Stomach (tissue), 9 donors: ENCODE data around the gene MTMR2. TPM values are rescaled to one million over a fixed set of nuclear protein-coding genes. Genes with fewer than 3 reads are reported as not detected.

Experiments used
- DNase-seq, 2 donors: peaks; one replicate each; pipeline versions ENCODE4 v3.0.0 to v3.0.0-alpha.2; 2013 to 2019
- H3K27ac ChIP-seq, 5 donors: fragments of 200-600 bp in 4 of 5; sonication (generic) in 4 of 5; one replicate each; pipeline ENCODE4 v1.5.1; 2013 to 2019; ENCODE audit warnings: mild to moderate bottlenecking in 1 of 5, moderate library complexity in 1 of 5
- H3K27me3 ChIP-seq, 3 donors: fragments of 200-600 bp; sonication (generic); one replicate each; pipeline ENCODE4 v1.5.1; 2017 to 2019; ENCODE audit warnings: mixed run types in 1 of 3
- H3K36me3 ChIP-seq, 4 donors: fragments of 200-600 bp; sonication (generic); 1 replicate in 3 of 4; 2 replicates in 1 of 4; pipeline ENCODE4 v1.5.1; 2016 to 2019
- H3K4me1 ChIP-seq, 4 donors: fragments of 200-600 bp; sonication (generic); one replicate each; pipeline ENCODE4 v1.5.1; 2016 to 2019
- H3K4me3 ChIP-seq, 4 donors: fragments of 200-600 bp; sonication (generic) in 3 of 4; one replicate each; pipeline ENCODE4 v1.5.1; 2016 to 2019; ENCODE audit warnings: mild to moderate bottlenecking in 1 of 4
- H3K9me3 ChIP-seq, 4 donors: fragments of 200-600 bp; sonication (generic); one replicate each; pipeline ENCODE4 v1.5.1; 2016 to 2019
- EP300 ChIP-seq: sonication (generic); formaldehyde crosslinking; IDR thresholded peaks from one replicate; pipeline ENCODE4 v1.6.1; 2017; ENCODE audit warnings: antibody characterized with exemption
- POLR2A ChIP-seq, 4 donors: fragments of 450-650 bp; IDR thresholded peaks; one replicate each; pipeline ENCODE4 v1.6.1; 2016; ENCODE audit warnings: antibody characterized with exemption in 4 of 4, control low read depth in 2 of 4, mild to moderate bottlenecking in 1 of 4, moderate library complexity in 1 of 4
- POLR2AphosphoS5 ChIP-seq, 3 donors: sonication (generic); formaldehyde crosslinking; IDR thresholded peaks; one replicate each; pipeline ENCODE4 v1.6.1; 2016; ENCODE audit warnings: antibody characterized with exemption in 3 of 3
- WGBS, 5 donors: extraction: QIAGEN DNeasy Blood & Tissue Kit in 3 of 5; methylation state at CpG; one replicate each; pipeline versions ENCODE4 v1.1.5 to v1.1.7; 2013 to 2018; 5-methylcytosine and 5-hydroxymethylcytosine counted together
- intact Hi-C: fragments of 100-400 bp; cut with DNase I; formaldehyde crosslinking; loops from one replicate; pipeline ENCODE4 v1.15.1; 2023; ENCODE audit warnings: low total_unique reads
- polyA plus RNA-seq, 3 donors: library from polyadenylated mRNA; stranded (reverse); fragments of 200-250 nt; gene quantifications; one replicate each; pipeline ENCODE4 v1.2.3, GENCODE V29; 2013
- total RNA-seq, 5 donors: library from RNA; depleted of rRNA; stranded (reverse); fragments of >200 nt; gene quantifications; one replicate each; pipeline versions ENCODE4 v1.1.0 to v1.2.3, GENCODE V29; 2014 to 2016
- TF ChIP-seq, protein P1 (sequence below), 7 experiments: fragments of 450-650 bp in 4 of 7; fragments of 200-600 bp in 3 of 7; sonication (generic) in 3 of 7; IDR thresholded peaks; one replicate each; pipeline ENCODE4 v1.5.1; 2016 to 2019; ENCODE audit warnings: antibody characterized with exemption in 7 of 7, control low read depth in 2 of 7, mild to moderate bottlenecking in 1 of 7
- donor health status: healthy with polysubstance abuse.
- donor health status: Bipolar disorder and iron deficiency.
- donor health status: healthy.

Gene MTMR2
- total and polyA plus RNA-seq, 8 donors: 4.9 to 201 (median 20.1) TPM

- Histone ChIP-seq H3K36me3 (no peaks in the 10 kb centered on the region), H3K27me3 (no peaks in the 10 kb centered on the region), H3K4me3 (no peak overlapping the region), H3K27ac (no peak overlapping the region), H3K4me1 (peaks cover 4 to 60% (median 35%) of the 10 kb centered on the region in 4 donors), H3K9me3 (no peaks in the 10 kb centered on the region)
- no peak for DNase-seq
- 89 to 97% (median 92%) methylated on average over 3 of the region's 3 CpGs for WGBS, 5 donors
- intact Hi-C loops: no loop called here
- TF ChIP-seq, protein P1, sequence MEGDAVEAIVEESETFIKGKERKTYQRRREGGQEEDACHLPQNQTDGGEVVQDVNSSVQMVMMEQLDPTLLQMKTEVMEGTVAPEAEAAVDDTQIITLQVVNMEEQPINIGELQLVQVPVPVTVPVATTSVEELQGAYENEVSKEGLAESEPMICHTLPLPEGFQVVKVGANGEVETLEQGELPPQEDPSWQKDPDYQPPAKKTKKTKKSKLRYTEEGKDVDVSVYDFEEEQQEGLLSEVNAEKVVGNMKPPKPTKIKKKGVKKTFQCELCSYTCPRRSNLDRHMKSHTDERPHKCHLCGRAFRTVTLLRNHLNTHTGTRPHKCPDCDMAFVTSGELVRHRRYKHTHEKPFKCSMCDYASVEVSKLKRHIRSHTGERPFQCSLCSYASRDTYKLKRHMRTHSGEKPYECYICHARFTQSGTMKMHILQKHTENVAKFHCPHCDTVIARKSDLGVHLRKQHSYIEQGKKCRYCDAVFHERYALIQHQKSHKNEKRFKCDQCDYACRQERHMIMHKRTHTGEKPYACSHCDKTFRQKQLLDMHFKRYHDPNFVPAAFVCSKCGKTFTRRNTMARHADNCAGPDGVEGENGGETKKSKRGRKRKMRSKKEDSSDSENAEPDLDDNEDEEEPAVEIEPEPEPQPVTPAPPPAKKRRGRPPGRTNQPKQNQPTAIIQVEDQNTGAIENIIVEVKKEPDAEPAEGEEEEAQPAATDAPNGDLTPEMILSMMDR (IDR thresholded peaks at IDR 0.05): no peak
- no peak for TF ChIP-seq POLR2A (IDR thresholded peaks at IDR 0.05)
- no peak for TF ChIP-seq POLR2AphosphoS5 (IDR thresholded peaks at IDR 0.05)
- TF ChIP-seq EP300: no peak
Observed at GRCh38 chr11:95920460-95921105, 3.3 kb downstream of the MTMR2 start.

DNA sequence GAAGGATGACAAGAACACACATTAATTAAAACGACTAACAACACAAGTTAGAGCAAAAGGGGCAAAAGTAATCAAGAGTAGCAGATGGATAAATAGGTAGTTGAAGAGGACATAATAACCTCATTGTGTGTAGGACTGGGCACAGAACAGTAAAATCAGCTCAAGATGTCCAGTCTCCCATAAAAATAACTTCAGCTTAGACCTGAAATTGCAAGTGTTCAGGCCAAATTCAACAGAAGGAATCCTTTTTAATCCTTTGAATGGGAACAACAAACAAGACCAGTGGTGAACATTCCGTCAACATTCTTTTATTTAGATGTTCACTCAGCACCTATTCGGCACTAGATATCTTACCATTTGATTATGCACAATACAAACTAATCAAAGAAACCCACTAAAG lies 4.4 kb downstream of the MTMR2 start:
- Histone ChIP-seq H3K9me3 (no peaks in the 10 kb centered on the region), H3K4me1 (peaks cover 6 to 62% (median 33%) of the 10 kb centered on the region in 4 donors), H3K36me3 (no peaks in the 10 kb centered on the region), H3K27ac (no peak overlapping the region), H3K4me3 (no peak overlapping the region), H3K27me3 (no peaks in the 10 kb centered on the region)
- TF ChIP-seq EP300 (no peak), POLR2AphosphoS5 (IDR thresholded peaks at IDR 0.05) (no peak), POLR2A (IDR thresholded peaks at IDR 0.05) (no peak)
- TF ChIP-seq, protein P1 (IDR thresholded peaks at IDR 0.05): no peak
- DNase-seq: no peak
- intact Hi-C loops: no loop called here
- WGBS, 5 donors: 46 to 79% (median 58%) methylated on average over 3 of the region's 3 CpGs

GRCh38 chr11:95918720-95919119 lies 5.2 kb downstream of the MTMR2 start:
- H3K4me1 ChIP-seq: peaks cover 6 to 69% (median 39%) of the 10 kb centered on the region in 4 donors
- TF ChIP-seq POLR2AphosphoS5 (IDR thresholded peaks at IDR 0.05) (no peak), EP300 (no peak), POLR2A (IDR thresholded peaks at IDR 0.05) (no peak)
- TF ChIP-seq, protein P1 (IDR thresholded peaks at IDR 0.05): no peak
- intact Hi-C loops: no loop called here
- 86 to 97% (median 89%) methylated on average over 3 of the region's 3 CpGs for WGBS, 5 donors
- no peaks in the 10 kb centered on the region for H3K9me3 ChIP-seq
- no peak for DNase-seq
- H3K4me3 ChIP-seq: no peak overlapping the region
- H3K36me3 ChIP-seq: no peaks in the 10 kb centered on the region
- H3K27ac ChIP-seq: no peak overlapping the region
- no peaks in the 10 kb centered on the region for H3K27me3 ChIP-seq

GRCh38 chr11:95918056-95918455 lies 5.9 kb downstream of the MTMR2 start:
- TF ChIP-seq EP300 (no peak), POLR2A (IDR thresholded peaks at IDR 0.05) (no peak)
- H3K9me3 ChIP-seq: no peaks in the 10 kb centered on the region
- H3K27me3 ChIP-seq: no peaks in the 10 kb centered on the region
- peaks cover 6 to 66% (median 37%) of the 10 kb centered on the region in 4 donors for H3K4me1 ChIP-seq
- no peak for DNase-seq
- H3K4me3 ChIP-seq: no peak overlapping the region
- H3K36me3 ChIP-seq: no peaks in the 10 kb centered on the region
- intact Hi-C loops: no loop called here
- 57 to 67% (median 62%) methylated on average over 2 of the region's 2 CpGs for WGBS, 5 donors
- no peak overlapping the region for H3K27ac ChIP-seq
